H1 (cell line): ENCODE measurements around the gene GOLGA3.

ENCODE experiments used
- CTCF ChIP-seq, 3 experiments: IDR thresholded peaks; 1 replicate in 2 of 3; 2 replicates in 1 of 3; pipeline versions ENCODE4 v1.5.1 to v1.6.1; 2011; ENCODE audit warnings: low read length in 3 of 3, mild to moderate bottlenecking in 3 of 3, inconsistent platforms in 2 of 3, low read depth in 1 of 3, moderate library complexity in 1 of 3; ENCODE audit not compliant: insufficient read depth in 1 of 3; ENCODE audit errors: control extremely low read depth in 1 of 3
- EZH2 ChIP-seq: fragments of 200-600 bp; sonication (generic); IDR thresholded peaks from 2 replicates; pipeline ENCODE4 v1.7.1; 2012; ENCODE audit warnings: low read depth, mild to moderate bottlenecking, moderate library complexity, low read length, inconsistent platforms; ENCODE audit not compliant: severe bottlenecking
- HDAC2 ChIP-seq, 2 experiments: fragments of 300-600 bp in 1 of 2; sonication (generic) in 1 of 2; IDR thresholded peaks; 2 replicates each; pipeline ENCODE4 v1.6.1; 2011 to 2012; ENCODE audit warnings: low read depth in 2 of 2, low read length in 2 of 2, mild to moderate bottlenecking in 2 of 2, moderate library complexity in 2 of 2, borderline replicate concordance in 1 of 2, inconsistent platforms in 1 of 2
- POLR2A ChIP-seq, 2 experiments: IDR thresholded peaks; 1 replicate in 1 of 2; 2 replicates in 1 of 2; pipeline ENCODE4 v1.6.1; 2011; ENCODE audit warnings: low read depth in 2 of 2, low read length in 2 of 2, mild to moderate bottlenecking in 2 of 2; ENCODE audit errors: control extremely low read depth in 1 of 2

- TF ChIP-seq EZH2 (no peak), HDAC2 (IDR thresholded peaks at IDR 0.05; ENCODE audit: borderline replicate concordance in 1 of 2, low read depth in 2 of 2, low read length in 2 of 2) (no peak), CTCF (IDR thresholded peaks at IDR 0.05; ENCODE audit: control extremely low read depth in 1 of 3, insufficient read depth in 1 of 3, low read depth in 1 of 3, low read length in 3 of 3) (no peak), POLR2A (IDR thresholded peaks at IDR 0.05; ENCODE audit: control extremely low read depth in 1 of 2, low read depth in 2 of 2, low read length in 2 of 2) (no peak)
Observed at GRCh38 chr12:132834181-132834711, 5.6 kb upstream of the GOLGA3 start.
